Parathyroid adenoma (tissue), 2 donors: Measurements from ENCODE around the gene RGS5.

Source experiments
- H2AFZ ChIP-seq: fragments of 300-600 bp; sonication (generic); one replicate; pipeline ENCODE4 v1.7.0; 2017; ENCODE audit warnings: antibody characterized with exemption, mild to moderate bottlenecking
- H3K27ac ChIP-seq: fragments of 300-600 bp; sonication (generic); one replicate; pipeline ENCODE4 v1.7.0; 2017
- H3K27me3 ChIP-seq: fragments of 300-600 bp; sonication (generic); one replicate; pipeline ENCODE4 v1.7.0; 2017; ENCODE audit warnings: low read length; ENCODE audit not compliant: control insufficient read depth, insufficient read depth
- H3K36me3 ChIP-seq: fragments of 300-600 bp; sonication (generic); one replicate; pipeline ENCODE4 v1.7.0; 2017; ENCODE audit warnings: low read length; ENCODE audit not compliant: control insufficient read depth, insufficient read depth
- H3K4me1 ChIP-seq: fragments of 300-600 bp; sonication (generic); one replicate; pipeline ENCODE4 v1.7.0; 2017; ENCODE audit warnings: control low read depth
- H3K4me2 ChIP-seq: fragments of 300-600 bp; sonication (generic); one replicate; pipeline ENCODE4 v1.7.0; 2017; ENCODE audit warnings: low read length
- H3K4me3 ChIP-seq: fragments of 300-600 bp; sonication (generic); one replicate; pipeline ENCODE4 v1.7.0; 2017; ENCODE audit warnings: low read depth, low read length
- H3K79me2 ChIP-seq: fragments of 300-600 bp; sonication (generic); one replicate; pipeline ENCODE4 v1.7.0; 2017; ENCODE audit warnings: control low read depth
- H3K9ac ChIP-seq: fragments of 300-600 bp; sonication (generic); one replicate; pipeline ENCODE4 v1.7.0; 2017; ENCODE audit warnings: mild to moderate bottlenecking
- H3K9me3 ChIP-seq: fragments of 300-600 bp; sonication (generic); one replicate; pipeline ENCODE4 v1.7.0; 2017; ENCODE audit warnings: low read length; ENCODE audit not compliant: control insufficient read depth
- CTCF ChIP-seq: fragments of 300-600 bp; sonication (generic); IDR thresholded peaks from one replicate; pipeline ENCODE4 v1.7.0; 2017; ENCODE audit warnings: antibody characterized with exemption, mild to moderate bottlenecking
- donor health status: primary hyperparathyroidism.

The RGS5 gene

GRCh38 chr1:163147019-163147418 is 55.7 kb downstream of the RGS5 start:
- H2AFZ ChIP-seq: no peak overlapping the region
- H3K9ac ChIP-seq: no peak overlapping the region
- no peaks in the 10 kb centered on the region for H3K79me2 ChIP-seq
- H3K4me2 ChIP-seq: no peak overlapping the region
- no peaks in the 10 kb centered on the region for H3K9me3 ChIP-seq
- no peaks in the 10 kb centered on the region for H3K27me3 ChIP-seq
- H3K27ac ChIP-seq: no peak overlapping the region
- H3K4me1 ChIP-seq: no peaks in the 10 kb centered on the region
- no peaks in the 10 kb centered on the region for H3K36me3 ChIP-seq
- no peak for TF ChIP-seq CTCF
- no peak overlapping the region for H3K4me3 ChIP-seq

GRCh38 chr1:163145435-163145834 is 57.3 kb downstream of the RGS5 start:
- Histone ChIP-seq H3K27me3 (no peaks in the 10 kb centered on the region), H3K4me2 (no peak overlapping the region), H3K36me3 (no peaks in the 10 kb centered on the region), H3K4me3 (no peak overlapping the region), H3K79me2 (no peaks in the 10 kb centered on the region), H3K27ac (no peak overlapping the region), H3K4me1 (no peaks in the 10 kb centered on the region), H3K9ac (no peak overlapping the region), H2AFZ (no peak overlapping the region), H3K9me3 (no peaks in the 10 kb centered on the region)
- no peak for TF ChIP-seq CTCF

GRCh38 chr1:163144418-163144817 is 58.3 kb downstream of the RGS5 start:
- Histone ChIP-seq H2AFZ (no peak overlapping the region), H3K4me2 (no peak overlapping the region), H3K79me2 (no peaks in the 10 kb centered on the region), H3K27ac (no peak overlapping the region), H3K27me3 (no peaks in the 10 kb centered on the region), H3K9ac (no peak overlapping the region), H3K4me1 (no peaks in the 10 kb centered on the region), H3K36me3 (no peaks in the 10 kb centered on the region), H3K4me3 (no peak overlapping the region), H3K9me3 (no peaks in the 10 kb centered on the region)
- no peak for TF ChIP-seq CTCF

GRCh38 chr1:163142152-163142551 is 60.6 kb downstream of the RGS5 start:
- no peaks in the 10 kb centered on the region for H3K9me3 ChIP-seq
- H3K79me2 ChIP-seq: no peaks in the 10 kb centered on the region
- no peaks in the 10 kb centered on the region for H3K27me3 ChIP-seq
- no peaks in the 10 kb centered on the region for H3K36me3 ChIP-seq
- no peak overlapping the region for H3K9ac ChIP-seq
- TF ChIP-seq CTCF: no peak
- H3K4me3 ChIP-seq: no peak overlapping the region
- H3K4me2 ChIP-seq: no peak overlapping the region
- H3K27ac ChIP-seq: no peak overlapping the region
- H3K4me1 ChIP-seq: no peaks in the 10 kb centered on the region
- H2AFZ ChIP-seq: no peak overlapping the region

GRCh38 chr1:163141556-163141955 is 61.2 kb downstream of the RGS5 start:
- TF ChIP-seq CTCF: no peak
- Histone ChIP-seq H3K79me2 (no peaks in the 10 kb centered on the region), H3K9ac (no peak overlapping the region), H3K9me3 (no peaks in the 10 kb centered on the region), H3K4me3 (no peak overlapping the region), H3K4me2 (no peak overlapping the region), H3K27ac (no peak overlapping the region), H2AFZ (no peak overlapping the region), H3K4me1 (no peaks in the 10 kb centered on the region), H3K27me3 (no peaks in the 10 kb centered on the region), H3K36me3 (no peaks in the 10 kb centered on the region)
